Measurements from ENCODE around the gene ERO1B.

DNA sequence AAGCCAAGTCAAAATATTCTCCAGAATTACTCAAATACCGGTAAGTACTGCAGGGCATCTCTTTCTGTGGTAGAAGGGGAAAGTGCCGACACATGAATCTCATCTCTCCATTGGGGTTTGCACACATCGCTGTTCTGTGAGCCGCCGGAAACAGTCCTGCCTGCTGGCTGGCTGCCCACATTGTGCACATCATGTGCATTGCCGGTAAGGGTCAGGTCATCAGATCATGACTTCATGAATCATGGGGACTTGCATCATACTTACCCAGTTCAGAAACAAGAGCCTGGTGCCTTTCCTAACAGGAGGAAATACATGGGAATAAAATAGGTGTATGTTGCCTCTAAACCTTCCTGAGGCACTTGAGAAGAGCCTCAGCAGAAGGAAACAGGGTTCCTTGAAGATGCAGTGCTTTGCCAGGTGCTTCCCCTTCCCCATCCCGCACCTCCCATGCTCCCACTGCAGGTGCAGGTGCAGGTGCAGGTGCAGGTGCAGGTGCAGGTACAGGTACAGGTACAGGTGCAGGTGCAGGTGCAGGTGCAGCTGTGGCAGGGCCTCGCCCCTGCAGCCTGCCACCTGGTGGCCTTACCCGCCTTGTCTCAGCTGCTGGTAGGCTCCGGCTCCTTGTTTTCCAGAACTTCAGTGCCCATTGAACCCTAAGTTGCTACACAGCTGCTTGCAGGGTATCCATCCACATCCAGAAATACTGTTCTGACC lies 112.9 kb downstream of the ERO1B start:
- no peak for TF ChIP-seq TAF1 (IDR thresholded peaks at IDR 0.05; ENCODE audit: low read depth)
- TF ChIP-seq, protein P1, sequence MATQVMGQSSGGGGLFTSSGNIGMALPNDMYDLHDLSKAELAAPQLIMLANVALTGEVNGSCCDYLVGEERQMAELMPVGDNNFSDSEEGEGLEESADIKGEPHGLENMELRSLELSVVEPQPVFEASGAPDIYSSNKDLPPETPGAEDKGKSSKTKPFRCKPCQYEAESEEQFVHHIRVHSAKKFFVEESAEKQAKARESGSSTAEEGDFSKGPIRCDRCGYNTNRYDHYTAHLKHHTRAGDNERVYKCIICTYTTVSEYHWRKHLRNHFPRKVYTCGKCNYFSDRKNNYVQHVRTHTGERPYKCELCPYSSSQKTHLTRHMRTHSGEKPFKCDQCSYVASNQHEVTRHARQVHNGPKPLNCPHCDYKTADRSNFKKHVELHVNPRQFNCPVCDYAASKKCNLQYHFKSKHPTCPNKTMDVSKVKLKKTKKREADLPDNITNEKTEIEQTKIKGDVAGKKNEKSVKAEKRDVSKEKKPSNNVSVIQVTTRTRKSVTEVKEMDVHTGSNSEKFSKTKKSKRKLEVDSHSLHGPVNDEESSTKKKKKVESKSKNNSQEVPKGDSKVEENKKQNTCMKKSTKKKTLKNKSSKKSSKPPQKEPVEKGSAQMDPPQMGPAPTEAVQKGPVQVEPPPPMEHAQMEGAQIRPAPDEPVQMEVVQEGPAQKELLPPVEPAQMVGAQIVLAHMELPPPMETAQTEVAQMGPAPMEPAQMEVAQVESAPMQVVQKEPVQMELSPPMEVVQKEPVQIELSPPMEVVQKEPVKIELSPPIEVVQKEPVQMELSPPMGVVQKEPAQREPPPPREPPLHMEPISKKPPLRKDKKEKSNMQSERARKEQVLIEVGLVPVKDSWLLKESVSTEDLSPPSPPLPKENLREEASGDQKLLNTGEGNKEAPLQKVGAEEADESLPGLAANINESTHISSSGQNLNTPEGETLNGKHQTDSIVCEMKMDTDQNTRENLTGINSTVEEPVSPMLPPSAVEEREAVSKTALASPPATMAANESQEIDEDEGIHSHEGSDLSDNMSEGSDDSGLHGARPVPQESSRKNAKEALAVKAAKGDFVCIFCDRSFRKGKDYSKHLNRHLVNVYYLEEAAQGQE (IDR thresholded peaks at IDR 0.05; ENCODE audit: low read depth): no peak
- no peak for TF ChIP-seq CEBPB (IDR thresholded peaks at IDR 0.05)
- no peak for TF ChIP-seq EP300 (IDR thresholded peaks at IDR 0.05; ENCODE audit: borderline replicate concordance)
- TF ChIP-seq EGR1 (IDR thresholded peaks at IDR 0.05): no peak

Data from Ishikawa (cell line).